ENCODE measurements around the gene GGT1.
A peak's percentile ranks its signal among the peaks of the same experiment; 100 is the strongest.
"Not testable (repeated sequence)": the region's sequence is repeated elsewhere in the genome, so short reads cannot be mapped to it uniquely, and the experiment has no call there.

GGT1 gene

DNA sequence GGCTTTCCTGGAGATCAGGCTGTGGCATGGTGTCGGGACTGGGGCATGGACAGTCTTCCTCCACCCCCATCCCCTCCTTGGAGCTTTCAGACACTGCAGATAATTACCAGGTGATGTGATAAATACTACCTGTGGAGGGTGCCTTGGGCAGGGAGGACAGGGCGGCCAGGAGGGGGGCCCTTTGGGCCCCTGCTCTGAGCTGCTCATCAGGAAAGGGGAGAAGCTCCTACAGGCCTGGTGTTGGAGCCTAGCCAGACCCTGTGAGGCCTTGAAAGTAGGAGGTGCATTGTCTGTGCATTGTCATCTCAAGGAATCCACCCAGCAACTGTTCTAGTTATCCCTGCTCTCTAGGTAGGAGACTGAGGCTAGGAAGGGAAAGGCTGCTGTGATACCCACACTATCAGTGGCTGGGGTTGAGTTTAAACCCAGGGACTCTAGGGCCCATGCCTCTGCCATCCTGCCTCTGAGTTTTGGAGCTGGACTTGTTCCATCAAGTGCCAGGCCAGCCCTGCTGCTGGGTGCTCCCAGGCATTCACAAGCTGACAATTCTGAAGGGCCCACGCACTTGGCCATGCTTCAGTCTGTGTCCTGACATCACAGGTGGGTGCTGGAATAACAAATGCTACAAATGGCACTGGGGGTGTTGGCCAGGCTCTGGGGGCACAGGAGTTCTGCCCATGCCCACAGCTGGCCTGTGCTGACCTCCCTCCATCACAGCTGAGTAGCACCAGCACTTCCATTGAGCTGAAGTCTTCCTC, 2.9 kb upstream of the GGT1 start:
- not testable (repeated sequence) for DNase-seq

DNA sequence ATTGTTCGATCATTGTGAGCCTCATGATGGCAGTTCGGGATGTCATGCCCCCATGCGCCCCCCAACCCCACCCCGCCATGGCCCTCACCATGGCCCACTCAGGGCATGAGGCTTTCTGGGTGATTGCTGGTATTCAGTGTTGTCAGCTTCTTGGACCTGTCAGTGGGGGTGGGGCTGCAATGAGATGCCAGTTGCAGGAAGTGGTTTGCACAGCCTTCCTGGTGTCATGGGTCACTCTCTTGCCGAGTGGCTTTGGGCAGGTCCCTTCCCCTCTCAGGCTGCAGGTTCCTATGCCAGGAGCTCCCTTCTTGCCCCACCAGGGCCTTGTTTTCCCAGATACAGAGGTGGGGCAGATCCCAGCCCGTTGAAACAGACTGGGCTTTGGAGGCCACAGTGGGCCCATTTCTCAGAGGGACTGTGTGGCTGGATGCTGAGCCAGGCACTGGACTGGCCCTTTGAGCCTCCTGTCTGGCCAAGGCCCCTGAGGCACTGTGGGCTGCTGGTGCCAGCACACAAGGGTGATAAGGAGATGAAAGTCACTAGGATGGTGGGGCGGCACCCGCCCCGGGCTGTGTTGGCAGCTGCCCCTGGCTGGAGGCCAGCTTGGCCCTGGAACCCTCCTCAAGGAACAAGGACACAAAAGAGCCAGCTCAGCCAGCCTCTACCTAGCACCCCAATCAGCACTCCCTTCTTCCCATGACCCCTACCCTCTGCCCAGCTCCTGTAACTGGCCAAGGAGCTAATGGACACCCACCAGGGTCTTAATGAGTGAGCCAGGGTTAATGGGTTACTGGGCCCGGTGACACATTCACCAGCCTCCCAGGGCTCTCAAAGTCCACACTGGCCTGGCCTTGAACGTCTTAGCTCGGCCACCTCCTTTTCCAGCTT, 1.5 kb upstream of the GGT1 start:
- peak; percentile 44 for DNase-seq

DNA sequence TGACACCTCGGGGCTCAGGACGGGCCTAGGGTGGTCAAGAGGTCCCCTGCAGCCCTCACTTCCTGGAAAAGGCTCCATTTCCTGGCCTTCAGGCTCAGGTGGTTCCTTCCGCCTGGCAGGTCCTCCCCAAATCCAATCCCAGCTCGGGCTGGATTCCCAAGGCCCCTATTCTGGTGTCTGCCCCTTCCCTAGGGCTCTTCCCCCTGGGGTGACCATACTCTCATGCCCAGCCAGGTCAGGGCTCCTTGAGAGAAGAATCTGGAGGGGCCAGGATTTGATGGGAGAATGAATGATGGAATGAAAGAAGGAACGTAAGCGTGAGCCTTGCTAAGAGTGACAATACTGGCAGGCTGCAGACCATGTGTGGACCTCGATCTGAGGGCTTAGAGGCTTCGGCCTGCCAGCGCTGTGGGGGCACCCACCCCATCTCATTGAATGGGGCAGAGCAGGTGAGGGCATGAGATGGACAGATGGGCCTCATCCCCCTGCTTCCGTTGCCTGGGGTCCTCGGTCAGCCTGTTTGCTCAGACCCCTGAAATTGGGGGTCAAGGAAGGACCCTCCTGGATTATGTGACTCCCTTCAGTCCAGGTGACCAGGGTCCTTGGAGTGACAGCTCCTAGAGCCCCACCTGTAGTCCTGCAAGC, 766 bp upstream of the GGT1 start:
- not testable (repeated sequence) for DNase-seq

DNA sequence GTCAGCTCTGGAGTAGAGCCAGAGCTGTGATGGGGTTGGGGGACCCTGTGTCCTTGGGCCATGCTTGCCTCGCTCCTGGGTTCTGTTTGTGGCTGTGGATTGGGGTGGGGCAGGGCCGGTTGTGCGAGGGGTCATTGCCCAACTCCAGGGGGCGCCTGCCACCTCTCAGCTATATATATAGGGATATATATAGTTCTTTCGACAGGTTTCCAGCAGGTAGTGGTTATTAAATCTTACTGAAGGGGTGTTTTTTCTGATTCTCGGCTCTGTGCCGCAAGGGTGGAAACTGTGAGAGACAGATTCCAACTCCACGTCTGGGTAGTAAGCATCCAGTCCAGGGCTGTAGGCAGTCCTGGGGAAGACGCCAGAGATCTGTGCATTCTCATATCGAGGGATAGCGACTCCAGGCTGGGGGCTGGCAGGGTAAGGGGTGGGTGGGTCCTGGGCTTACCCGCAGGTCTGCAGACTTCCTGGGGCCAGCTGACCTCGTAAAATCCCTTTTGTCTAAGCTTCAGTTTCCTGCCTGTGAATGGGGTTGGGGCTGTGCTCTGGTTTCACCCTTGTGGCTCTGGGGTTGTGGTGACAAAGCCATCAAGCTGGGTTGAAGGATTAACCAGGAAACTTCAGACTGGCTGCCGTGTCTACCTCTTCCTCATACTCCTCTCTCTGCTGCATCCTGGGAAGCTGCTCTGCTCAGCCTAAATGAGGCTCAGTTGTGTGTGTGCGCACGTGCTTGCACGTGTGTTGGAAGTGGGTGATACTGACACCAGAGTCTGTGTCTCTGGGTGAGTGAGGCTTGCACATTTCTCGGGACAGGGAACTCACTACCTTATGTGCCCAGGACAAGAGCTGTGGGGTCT, 1.0 kb downstream of the GGT1 start:
- peak; percentile 34 for DNase-seq

DNA sequence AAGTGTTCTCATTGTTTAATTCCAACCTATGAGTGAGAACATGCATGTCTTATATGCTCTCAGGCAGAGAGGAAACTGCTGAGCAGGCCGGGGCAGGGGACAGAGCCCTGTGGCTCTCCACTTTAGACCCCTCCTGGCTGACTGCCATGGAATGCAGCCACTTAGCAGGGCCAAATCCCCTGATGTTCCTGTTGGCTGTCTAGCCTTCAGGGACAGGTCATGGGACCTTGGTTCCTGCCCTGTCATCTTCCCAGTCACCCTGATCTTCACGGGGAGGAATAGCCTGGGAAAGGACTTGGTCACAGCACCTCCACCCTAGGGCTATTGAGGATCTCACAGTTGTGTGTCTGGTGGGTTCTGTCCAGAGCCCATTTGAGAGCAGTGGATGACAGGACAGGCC, 3.3 kb downstream of the GGT1 start:
- not testable (repeated sequence) for DNase-seq

DNA sequence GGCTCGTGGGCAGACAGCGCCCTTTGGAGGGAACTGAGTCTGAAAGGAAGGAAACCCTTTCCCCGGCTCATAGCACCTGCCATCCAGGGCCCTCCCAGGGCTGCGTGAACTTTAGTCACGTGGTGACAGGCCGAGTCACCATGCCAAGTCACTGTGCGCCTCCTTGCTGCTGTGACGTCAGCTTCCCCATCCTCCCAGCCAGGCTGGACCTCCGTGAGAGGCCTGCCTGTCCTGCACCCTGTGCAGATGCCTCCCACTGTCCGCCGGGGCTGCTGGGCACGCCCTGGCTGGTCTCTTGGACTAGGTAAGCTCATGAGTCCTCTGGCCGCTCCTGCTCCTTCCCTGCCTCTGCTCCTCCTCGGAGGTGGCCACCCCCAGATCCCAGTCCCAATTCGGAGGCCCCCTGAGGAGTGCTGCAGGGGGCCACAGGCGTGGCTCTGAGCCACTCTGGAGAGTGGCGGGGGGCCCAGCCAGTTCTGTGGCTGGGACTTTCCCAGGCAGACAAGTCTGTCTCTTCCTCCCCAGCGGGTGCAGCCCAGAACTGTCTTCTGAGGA, 4.5 kb downstream of the GGT1 start:
- peak; percentile 85 for DNase-seq

DNA sequence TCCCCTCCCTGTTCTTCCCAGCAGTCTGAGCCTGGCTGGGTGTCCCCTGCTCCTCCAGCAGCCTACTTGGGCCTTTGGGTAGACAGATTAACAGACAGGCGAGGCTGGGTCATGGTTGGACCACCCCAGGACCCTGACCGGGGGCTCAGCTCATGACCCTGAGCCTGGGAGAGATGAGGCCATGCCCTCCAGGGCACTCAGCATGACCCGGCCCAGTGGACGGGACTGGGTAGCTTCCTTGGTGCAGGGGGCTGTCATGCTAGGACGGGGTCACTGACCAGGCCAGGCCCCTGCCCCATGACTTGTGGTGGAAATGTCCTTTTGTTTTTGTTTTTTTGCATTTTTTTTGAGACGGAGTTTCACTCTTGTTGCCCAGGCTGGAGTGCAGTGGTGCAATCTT, 5.3 kb downstream of the GGT1 start:
- not testable (repeated sequence) for DNase-seq

DNA sequence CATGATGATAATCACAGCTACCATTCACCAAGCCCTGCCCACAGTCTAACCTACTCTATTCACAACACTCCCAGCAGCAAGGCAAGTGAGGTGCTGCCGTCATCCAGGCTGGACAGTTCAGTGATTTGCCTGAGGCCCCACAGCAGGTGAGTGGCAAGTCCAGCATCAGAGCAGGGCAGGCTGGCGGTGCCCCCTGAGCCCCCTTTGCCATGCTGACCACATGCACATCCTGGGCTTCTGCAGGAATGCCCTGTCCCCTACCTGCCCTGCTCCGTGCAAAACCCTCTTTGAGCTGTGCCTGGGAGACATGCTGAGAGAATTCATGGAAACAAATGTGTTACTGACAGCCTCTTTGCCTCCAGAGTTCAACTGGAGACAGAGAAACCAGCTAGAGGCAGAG, 6.9 kb downstream of the GGT1 start:
- DNase-seq: not testable (repeated sequence)

DNA sequence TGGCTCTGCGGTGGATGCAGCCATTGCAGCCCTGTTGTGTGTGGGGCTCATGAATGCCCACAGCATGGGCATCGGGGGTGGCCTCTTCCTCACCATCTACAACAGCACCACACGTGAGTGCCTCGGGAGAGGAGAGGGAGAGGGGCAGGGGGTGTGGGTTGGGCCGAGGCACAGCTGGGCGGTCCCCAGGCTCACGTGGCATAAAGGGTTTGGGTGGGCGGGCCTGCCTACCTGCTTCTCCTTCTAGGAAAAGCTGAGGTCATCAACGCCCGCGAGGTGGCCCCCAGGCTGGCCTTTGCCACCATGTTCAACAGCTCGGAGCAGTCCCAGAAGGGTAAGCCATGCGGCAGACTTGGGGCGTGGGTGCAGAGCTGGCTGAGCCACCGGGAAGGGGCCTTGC, 11.8 kb downstream of the GGT1 start:
- DNase-seq: not testable (repeated sequence)

DNA sequence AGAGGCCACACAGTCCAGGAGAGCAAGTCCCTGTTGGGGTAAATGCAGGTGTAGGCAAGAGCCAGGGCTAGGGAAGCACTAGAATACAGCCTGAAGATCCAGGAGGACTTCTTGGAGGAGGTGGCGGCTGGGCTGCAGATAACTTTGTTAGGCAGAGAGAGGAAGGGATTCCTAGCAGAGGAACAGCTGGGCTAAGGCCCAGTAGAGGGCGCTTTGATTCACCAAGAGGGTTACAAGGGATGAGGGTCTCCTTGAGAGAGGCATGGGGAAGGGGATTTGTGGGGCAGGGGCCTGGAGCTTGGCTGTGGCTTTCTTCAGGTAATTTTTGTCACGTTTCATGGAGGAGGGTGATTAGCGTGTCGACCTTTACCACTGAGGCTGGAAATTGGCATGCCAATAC, 18.3 kb downstream of the GGT1 start:
- DNase-seq: not testable (repeated sequence)

DNA sequence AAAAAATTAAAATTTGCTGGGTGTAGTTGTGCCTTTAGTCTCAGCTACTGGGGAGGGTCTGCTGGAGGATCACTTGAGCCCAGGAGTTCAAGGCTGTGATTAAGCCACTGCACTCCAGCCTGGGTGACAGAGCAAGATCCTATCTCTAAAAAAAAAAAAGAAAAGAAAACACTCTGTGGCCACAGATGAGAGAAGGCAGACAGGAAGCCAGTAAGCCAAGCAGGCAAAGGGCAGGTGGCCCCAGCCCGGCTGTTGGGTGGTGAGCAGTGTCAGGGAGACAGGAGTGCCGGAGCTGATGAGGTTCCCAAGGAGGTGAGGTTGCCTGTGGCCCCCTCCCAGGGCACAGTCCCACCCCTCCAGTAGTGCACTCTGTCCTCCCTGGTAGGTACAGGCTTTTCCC, 19.6 kb downstream of the GGT1 start:
- not testable (repeated sequence) for DNase-seq

DNA sequence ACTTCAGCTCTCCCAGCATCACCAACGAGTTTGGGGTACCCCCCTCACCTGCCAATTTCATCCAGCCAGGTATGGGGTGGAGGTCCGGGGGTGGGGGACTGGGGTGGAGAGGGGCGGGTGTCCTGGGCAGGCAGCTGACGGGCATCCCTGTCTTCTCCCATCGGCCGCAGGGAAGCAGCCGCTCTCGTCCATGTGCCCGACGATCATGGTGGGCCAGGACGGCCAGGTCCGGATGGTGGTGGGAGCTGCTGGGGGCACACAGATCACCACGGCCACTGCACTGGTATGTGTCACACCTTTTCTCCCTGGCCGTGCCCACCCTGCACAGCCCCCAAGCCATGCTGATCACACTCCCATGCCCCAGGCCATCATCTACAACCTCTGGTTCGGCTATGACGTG, 24.9 kb downstream of the GGT1 start:
- not testable (repeated sequence) for DNase-seq

DNA sequence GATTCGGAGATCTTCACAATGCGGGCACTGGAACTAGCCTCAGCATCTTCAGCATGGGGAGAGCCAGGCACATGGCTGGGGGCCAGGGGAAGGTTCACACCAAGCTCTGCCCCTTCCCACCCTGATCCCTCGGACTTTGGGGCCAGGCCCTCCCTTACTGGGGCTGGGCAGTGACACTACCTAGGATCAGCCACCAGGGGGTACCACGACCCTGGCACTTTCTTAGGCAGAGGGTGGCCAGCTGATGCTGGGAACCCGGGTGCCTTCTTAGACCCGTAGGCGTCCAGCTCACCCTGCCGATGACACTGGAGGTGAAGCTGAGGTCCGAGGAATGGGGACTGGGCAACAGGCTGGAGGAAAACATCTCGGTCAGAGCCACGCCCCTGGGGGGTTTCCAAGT, 26.1 kb downstream of the GGT1 start:
- not testable (repeated sequence) for DNase-seq

DNA sequence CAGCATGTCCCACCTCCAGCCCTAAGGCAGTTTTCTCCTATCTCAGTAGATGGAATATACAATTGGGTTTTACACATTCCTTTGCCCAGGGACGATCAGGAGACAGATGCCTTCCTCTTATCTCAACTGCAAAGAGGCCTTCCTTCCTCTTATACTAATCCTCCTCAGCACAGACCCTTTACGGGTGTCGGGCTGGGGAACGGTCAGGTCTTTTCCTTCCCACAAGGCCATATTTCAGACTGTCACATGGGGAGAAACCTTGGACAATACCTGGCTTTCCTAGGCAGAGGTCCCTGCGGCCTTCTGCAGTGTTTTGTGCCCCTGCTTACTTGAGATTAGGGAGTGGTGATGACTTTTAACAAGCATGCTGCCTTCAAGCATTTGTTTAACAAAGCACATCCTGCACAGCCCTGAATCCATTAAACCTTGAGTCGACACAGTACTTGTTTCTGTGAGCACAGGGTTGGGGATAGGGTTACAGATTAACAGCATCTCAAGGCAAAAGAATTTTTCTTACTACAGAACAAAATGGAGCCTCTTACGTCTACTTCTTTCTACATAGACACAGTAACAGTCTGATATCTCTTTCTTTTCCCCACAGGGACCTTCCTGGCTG, 27.9 kb downstream of the GGT1 start:
- not testable (repeated sequence) for DNase-seq

DNA sequence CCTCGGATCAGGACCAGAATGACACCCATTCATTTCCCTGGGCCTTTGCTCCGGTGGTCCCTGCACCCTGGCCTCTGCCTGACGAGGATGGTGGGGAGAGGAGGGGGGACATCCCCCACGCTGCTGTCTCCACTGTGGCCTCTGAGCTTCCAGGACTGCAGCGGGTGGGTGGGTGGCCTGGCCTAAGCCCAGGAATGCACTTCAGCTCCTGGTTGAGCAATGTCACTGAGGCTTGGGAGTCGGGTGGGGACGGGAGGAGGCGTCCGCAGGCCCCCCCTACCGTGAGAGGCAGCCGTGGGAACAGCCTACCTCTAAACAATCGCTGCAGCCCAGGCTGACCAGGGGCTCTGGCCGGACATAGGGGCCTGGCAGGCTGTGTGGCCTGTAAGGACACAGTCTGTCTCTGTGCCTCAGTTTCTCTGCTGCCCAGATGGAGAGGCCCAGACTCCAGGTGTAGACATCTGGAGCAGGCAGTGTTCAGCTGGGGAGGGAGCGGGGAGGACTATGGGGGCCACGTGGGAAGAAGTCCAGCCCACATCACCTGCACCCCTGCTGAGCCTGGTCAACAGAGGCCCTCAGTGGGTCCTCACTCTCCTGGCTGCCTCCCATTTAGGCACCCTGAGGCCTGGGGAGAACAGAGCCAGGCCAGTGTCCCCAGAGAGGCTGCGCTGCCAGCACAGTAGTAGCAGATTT, 28.6 kb downstream of the GGT1 start:
- DNase-seq: not testable (repeated sequence)

DNA sequence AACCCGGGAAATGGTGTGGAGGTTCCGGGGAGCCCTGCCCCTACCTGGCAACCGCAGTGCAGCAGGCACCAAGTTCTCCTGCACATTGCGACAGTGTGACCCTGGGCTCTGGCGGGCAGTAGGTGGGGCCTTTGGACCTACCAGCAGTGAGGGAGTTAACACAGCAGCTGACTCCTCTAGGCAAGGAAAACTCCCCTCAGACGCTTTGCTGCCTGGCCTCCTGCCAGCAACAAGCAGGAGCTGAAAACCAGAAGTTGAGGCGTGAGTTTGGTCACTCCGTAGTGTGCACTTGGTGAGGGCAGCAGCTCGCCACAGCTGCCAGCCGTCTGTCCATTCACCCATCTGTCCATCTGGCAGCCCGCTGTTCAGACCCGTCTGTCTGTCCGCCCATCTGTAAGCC, 29.6 kb downstream of the GGT1 start:
- DNase-seq: not testable (repeated sequence)

DNA sequence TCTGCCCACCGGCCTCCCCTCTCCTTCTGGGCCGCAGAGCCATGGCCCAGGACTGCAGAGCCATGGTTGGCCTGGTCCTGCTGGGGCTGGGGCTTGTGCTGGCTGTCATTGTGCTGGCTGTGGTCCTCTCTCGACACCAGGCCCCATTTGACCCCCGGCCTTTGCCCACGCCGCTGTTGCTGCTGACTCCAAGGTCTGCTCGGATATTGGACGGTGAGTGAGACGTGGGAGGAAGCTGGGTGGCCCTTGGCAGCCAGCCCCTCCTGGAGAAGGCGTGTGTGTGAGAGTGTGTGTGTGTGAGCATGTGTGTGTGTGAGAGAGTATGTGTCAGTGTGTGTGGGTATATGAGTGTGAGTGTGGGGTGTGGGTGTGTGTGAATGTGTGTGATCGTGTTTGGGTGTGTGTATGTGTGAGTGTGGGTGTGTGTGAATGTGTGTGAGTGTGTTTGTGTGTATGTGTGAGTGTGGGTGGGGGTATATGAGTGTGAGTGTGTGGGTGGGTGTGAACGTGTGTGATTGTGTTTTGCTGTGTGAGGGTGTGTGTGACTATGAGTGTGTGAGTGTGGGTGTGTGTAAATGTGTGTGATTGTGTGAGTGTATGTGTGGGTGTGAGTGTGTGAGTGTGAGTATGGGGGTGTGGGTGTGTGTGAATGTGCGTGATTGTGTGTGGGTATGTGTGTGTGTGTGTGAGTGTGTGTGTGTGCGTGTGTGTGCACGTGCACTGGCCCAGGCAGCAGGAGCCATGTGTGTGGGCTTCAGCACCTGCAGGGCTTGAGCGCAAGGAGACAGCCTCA, 30.4 kb downstream of the GGT1 start:
- not testable (repeated sequence) for DNase-seq

DNA sequence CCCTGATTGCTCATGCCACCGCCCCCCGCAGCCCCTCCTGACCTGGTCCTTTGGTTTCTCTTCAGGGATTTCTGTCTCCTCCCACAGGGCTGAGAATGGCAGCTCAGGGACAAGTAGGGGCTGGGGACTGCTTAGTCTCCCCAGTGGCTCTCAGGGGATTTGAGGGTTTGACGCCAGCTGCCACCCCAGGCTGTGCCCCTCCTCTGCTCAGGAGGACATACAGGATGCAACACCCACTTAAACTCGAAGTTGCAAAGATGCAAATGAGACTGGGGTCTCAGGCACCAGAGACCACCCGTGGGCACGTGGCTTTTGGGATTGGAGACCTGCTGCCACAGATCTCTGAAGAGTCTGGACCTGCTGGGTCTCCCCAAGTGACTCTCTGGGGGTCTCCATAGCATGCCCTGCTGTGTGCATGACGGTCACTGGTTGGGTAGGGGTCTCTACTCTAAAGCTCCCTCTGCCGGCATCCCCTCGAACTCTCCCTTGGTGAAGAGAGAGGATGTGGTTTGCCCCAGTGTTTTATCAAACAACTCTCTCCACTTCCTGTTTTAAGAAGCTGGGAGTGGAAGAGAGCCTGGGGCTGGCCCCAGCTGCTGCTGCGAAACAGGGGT, 31.9 kb downstream of the GGT1 start:
- DNase-seq: peak; percentile 41

DNA sequence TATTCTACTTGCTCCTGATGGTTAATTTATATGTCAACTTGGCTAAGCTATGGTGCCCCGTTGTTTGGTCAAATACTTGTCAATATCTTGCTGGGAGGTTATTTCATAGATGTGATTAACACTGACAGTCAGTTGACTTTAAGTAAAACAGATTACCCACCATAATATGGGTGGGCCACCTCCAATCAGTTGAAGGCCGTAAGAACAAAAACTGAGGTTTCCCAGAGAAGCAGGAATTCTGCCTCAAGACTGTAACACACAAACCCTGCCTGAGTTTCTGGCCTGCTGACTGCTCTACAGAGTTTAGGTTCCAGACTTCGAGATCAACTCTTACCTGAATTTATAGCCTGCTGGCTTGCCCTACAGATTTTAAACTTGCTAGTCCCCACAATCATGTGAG, 33.5 kb downstream of the GGT1 start:
- DNase-seq: not testable (repeated sequence)

DNA sequence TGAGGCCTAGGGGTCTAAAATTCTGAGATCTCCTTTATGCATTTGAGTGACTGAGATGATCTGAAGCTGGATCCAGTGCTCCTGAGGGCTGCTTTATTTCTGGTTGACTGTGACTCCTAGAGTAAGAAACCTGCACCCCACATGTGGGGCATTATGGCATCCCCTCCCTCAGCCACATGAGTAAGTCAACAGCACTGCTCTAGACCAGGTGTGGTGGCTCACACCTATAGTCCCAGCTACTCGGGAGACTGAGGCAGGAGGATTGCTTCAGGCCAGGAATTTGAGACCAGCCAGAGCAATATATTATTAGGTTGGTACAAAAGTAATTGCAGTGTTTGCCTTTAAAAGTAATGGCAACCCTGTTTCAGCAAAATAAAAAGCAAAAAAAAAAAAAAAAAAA, 39.3 kb downstream of the GGT1 start:
- not testable (repeated sequence) for DNase-seq

All from activated CD4-positive, alpha-beta T cell treated with anti-CD3 and anti-CD28 coated beads, Interleukin-2, amount 50 U/mL, for 16 hours (primary cell).